T-helper 2 cell treated with Interferon-gamma antibody and Interleukin-4, amounts not matched to agents 5 μg/mL and 100 μg/mL, for 36 hours (primary cell): Measurements from ENCODE around the gene FUT4.
"Not testable (repeated sequence)": the region's sequence is repeated elsewhere in the genome, so short reads cannot be mapped to it uniquely, and the experiment has no call there.

ENCODE experiments used
- DNase-seq: peaks from one replicate; pipeline ENCODE4 v3.0.0; 2021; ENCODE audit warnings: low spot score
- H3K27ac Mint-ChIP-seq: one replicate; pipeline ENCODE4 v1.8.0; 2021; ENCODE audit warnings: mild to moderate bottlenecking, mixed read lengths
- H3K27me3 Mint-ChIP-seq: one replicate; pipeline ENCODE4 v1.8.0; 2021; ENCODE audit warnings: low read depth, mixed read lengths
- H3K36me3 Mint-ChIP-seq: one replicate; pipeline ENCODE4 v1.8.0; 2021; ENCODE audit warnings: low read depth, mixed read lengths
- H3K4me1 Mint-ChIP-seq: one replicate; pipeline ENCODE4 v1.8.0; 2021; ENCODE audit warnings: low read depth, mixed read lengths
- H3K4me3 Mint-ChIP-seq: one replicate; pipeline ENCODE4 v1.8.0; 2022; ENCODE audit warnings: mild to moderate bottlenecking, moderate library complexity, mixed read lengths
- H3K9me3 Mint-ChIP-seq: one replicate; pipeline ENCODE4 v1.8.0; 2021; ENCODE audit warnings: mixed read lengths

The FUT4 gene

GRCh38 chr11:94543695-94544645, at the start of gene FUT4:
Gene FUT4 (plus strand): TSS chr11:94543921. CDS start chr11:94544134, 213 bp downstream.
- H3K27me3 Mint-ChIP-seq = peaks cover 4% of the 10 kb centered on the region
- H3K36me3 Mint-ChIP-seq = peaks cover 14% of the 10 kb centered on the region
- H3K4me1 Mint-ChIP-seq = peaks cover 31% of the 10 kb centered on the region
- peak; percentile 86 for DNase-seq
- H3K9me3 Mint-ChIP-seq = no peaks in the 10 kb centered on the region
- peak within 1 kb of the TSS; percentile 100 for H3K27ac Mint-ChIP-seq
- H3K4me3 Mint-ChIP-seq = peak within 1 kb of the TSS; percentile 93

GRCh38 chr11:94494126-94494680, 49.5 kb upstream of the FUT4 start:
- Mint-ChIP-seq H3K27ac (peak overlapping the region; percentile 89), H3K9me3 (no peaks in the 10 kb centered on the region), H3K4me3 (peak overlapping the region; percentile 91), H3K4me1 (peaks cover 35% of the 10 kb centered on the region), H3K27me3 (no peaks in the 10 kb centered on the region), H3K36me3 (peaks cover 33% of the 10 kb centered on the region)
- no peak for DNase-seq

- H3K4me3 Mint-ChIP-seq = no peak overlapping the region
- no peaks in the 10 kb centered on the region for H3K27me3 Mint-ChIP-seq
- DNase-seq = no peak
- H3K4me1 Mint-ChIP-seq = peaks cover 9% of the 10 kb centered on the region
- no peaks in the 10 kb centered on the region for H3K9me3 Mint-ChIP-seq
- peaks cover 31% of the 10 kb centered on the region for H3K36me3 Mint-ChIP-seq
- H3K27ac Mint-ChIP-seq = no peak overlapping the region
Measured at GRCh38 chr11:94500181-94500580, 43.5 kb upstream of the FUT4 start.

GRCh38 chr11:94501522-94501921, 42.2 kb upstream of the FUT4 start:
- Mint-ChIP-seq H3K4me1 (no peaks in the 10 kb centered on the region), H3K36me3 (peaks cover 28% of the 10 kb centered on the region), H3K4me3 (no peak overlapping the region), H3K27ac (no peak overlapping the region), H3K9me3 (no peaks in the 10 kb centered on the region), H3K27me3 (peaks cover 5% of the 10 kb centered on the region)
- DNase-seq = no peak

- DNase-seq = no peak
- Mint-ChIP-seq H3K36me3 (peaks cover 5% of the 10 kb centered on the region), H3K4me1 (no peaks in the 10 kb centered on the region), H3K9me3 (no peaks in the 10 kb centered on the region), H3K27ac (no peak overlapping the region), H3K27me3 (peaks cover 14% of the 10 kb centered on the region), H3K4me3 (no peak overlapping the region)
Measured at GRCh38 chr11:94504689-94505293, 38.9 kb upstream of the FUT4 start.

GRCh38 chr11:94506513-94506912, 37.2 kb upstream of the FUT4 start:
- not testable (repeated sequence) for DNase-seq, H3K4me1 Mint-ChIP-seq, H3K4me3 Mint-ChIP-seq, H3K36me3 Mint-ChIP-seq, H3K27ac Mint-ChIP-seq, H3K9me3 Mint-ChIP-seq
- H3K27me3 Mint-ChIP-seq = peaks cover 29% of the 10 kb centered on the region

GRCh38 chr11:94507485-94507884, 36.2 kb upstream of the FUT4 start:
- Mint-ChIP-seq H3K27ac (no peak overlapping the region), H3K4me3 (no peak overlapping the region), H3K4me1 (peaks cover 6% of the 10 kb centered on the region), H3K27me3 (peaks cover 37% of the 10 kb centered on the region), H3K9me3 (no peaks in the 10 kb centered on the region), H3K36me3 (no peaks in the 10 kb centered on the region)
- no peak for DNase-seq

- Mint-ChIP-seq H3K27me3 (peaks cover 62% of the 10 kb centered on the region), H3K9me3 (no peaks in the 10 kb centered on the region), H3K4me1 (peaks cover 11% of the 10 kb centered on the region), H3K4me3 (peak within 1 kb of the TSS; percentile 69), H3K27ac (no peak within 1 kb of the TSS), H3K36me3 (no peaks in the 10 kb centered on the region)
- DNase-seq = peak; percentile 41
Measured at GRCh38 chr11:94511932-94512781, 31.6 kb upstream of the FUT4 start, which contains the start of gene C11orf97. Gene C11orf97 (plus strand): TSS chr11:94512461. CDS start chr11:94512529, 68 bp downstream.

- H3K9me3 Mint-ChIP-seq = no peaks in the 10 kb centered on the region
- DNase-seq = no peak
- H3K36me3 Mint-ChIP-seq = no peaks in the 10 kb centered on the region
- H3K4me3 Mint-ChIP-seq = no peak overlapping the region
- peaks cover 62% of the 10 kb centered on the region for H3K27me3 Mint-ChIP-seq
- peaks cover 11% of the 10 kb centered on the region for H3K4me1 Mint-ChIP-seq
- H3K27ac Mint-ChIP-seq = no peak overlapping the region
Measured at GRCh38 chr11:94513091-94513490, 30.6 kb upstream of the FUT4 start.

- DNase-seq = no peak
- no peak overlapping the region for H3K4me3 Mint-ChIP-seq
- H3K9me3 Mint-ChIP-seq = no peaks in the 10 kb centered on the region
- H3K36me3 Mint-ChIP-seq = no peaks in the 10 kb centered on the region
- peaks cover 49% of the 10 kb centered on the region for H3K27me3 Mint-ChIP-seq
- H3K27ac Mint-ChIP-seq = no peak overlapping the region
- H3K4me1 Mint-ChIP-seq = peaks cover 11% of the 10 kb centered on the region
Measured at GRCh38 chr11:94515398-94515797, 28.3 kb upstream of the FUT4 start.

- no peak for DNase-seq
- Mint-ChIP-seq H3K9me3 (no peaks in the 10 kb centered on the region), H3K4me3 (no peak overlapping the region), H3K27me3 (peaks cover 36% of the 10 kb centered on the region), H3K4me1 (peaks cover 11% of the 10 kb centered on the region), H3K36me3 (no peaks in the 10 kb centered on the region), H3K27ac (no peak overlapping the region)
Measured at GRCh38 chr11:94516725-94517124, 27.0 kb upstream of the FUT4 start.

GRCh38 chr11:94518300-94518699, 25.4 kb upstream of the FUT4 start:
- Mint-ChIP-seq H3K27ac (no peak overlapping the region), H3K4me3 (no peak overlapping the region), H3K4me1 (no peaks in the 10 kb centered on the region), H3K36me3 (no peaks in the 10 kb centered on the region), H3K9me3 (no peaks in the 10 kb centered on the region), H3K27me3 (peaks cover 26% of the 10 kb centered on the region)
- DNase-seq = no peak

- Mint-ChIP-seq H3K9me3 (no peaks in the 10 kb centered on the region), H3K27ac (no peak overlapping the region), H3K27me3 (peaks cover 28% of the 10 kb centered on the region), H3K4me1 (no peaks in the 10 kb centered on the region), H3K4me3 (no peak overlapping the region), H3K36me3 (no peaks in the 10 kb centered on the region)
- no peak for DNase-seq
Measured at GRCh38 chr11:94519478-94520084, 24.1 kb upstream of the FUT4 start.
